Measurements from ENCODE around the gene SRRM2. TPM values are rescaled to one million over a fixed set of nuclear protein-coding genes. Genes with fewer than 3 reads are reported as not detected.

The SRRM2 gene
- total RNA-seq, 1 experiment from 2014 or later, result 49.9 TPM

DNA sequence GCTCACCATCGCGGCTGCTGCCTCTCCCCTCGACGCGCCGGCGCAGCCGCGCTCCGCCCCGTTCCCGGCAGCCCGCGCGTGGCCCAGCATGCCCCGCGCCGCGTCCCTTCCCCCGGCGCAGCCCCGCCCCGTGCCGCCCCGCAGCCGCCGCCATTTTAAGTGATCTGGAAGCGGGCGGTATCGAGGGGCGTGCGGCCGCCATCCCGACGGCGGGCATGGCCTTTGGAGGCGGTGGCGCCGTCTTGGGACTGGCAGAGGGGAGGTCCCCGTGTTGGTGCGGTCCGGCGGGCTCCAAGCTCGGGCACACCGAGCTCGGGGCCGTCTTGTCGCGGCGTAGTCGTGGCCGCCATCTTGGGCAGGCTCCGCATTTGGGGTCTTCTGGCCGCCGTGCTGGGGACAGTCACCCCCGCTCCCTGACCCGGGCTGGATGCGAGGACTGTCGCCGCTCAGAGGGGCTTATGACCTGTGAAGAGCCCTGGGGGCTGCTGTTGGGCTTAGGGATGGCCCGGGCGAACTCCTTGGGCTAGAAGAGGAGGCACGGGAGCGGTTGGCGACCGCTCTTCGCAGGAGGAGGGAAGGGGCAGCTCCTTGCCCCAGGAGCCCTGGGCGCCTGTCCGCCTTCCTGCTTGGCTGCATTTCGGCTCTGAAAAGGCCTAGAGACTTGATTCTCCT lies 24.9 kb downstream of the SRRM2 start, which contains the start of gene ELOB:
Gene ELOB (minus strand): TSS at position 50 of the 672 bp plus-strand sequence. CDS start 41 bp downstream, at position 9.
- DNase-seq (ENCODE audit: low read depth), result peak; percentile 82

DNA sequence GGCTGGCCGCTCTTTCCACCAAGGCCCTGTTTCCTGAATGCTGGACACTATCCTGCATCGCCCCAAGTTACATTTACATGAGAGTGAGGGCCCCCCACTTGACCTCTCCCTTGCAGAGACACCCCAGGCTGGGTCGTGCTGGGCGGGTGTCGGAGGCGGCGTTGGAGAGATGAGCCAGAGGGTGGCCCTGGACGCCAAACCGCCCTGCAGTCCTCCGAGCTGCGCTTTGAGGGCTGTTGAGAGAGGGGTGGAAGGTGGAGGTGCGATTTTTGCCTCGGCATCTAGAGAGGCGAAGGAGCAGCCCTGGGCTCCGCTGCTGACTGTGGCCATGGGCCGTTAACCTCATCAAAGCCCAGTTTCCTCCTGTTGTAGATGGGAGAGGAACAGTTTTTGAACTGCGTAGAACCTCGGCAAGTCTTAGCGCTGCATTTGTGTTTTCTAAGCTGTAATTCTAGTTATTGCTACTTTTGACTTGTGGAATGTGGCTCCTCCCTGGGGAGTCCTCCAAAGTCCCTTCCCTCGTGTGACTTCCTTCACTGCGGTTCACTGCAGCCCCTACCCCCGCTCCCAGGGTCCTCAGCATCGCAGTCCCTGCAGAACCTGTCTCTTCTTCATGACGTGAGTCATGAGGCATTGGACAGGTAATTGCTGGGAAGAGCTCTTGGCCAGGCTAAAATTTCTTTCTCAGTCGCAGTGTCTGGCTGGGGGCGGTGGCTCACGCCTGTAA lies 25.6 kb downstream of the SRRM2 start:
- no peak for DNase-seq (ENCODE audit: low read depth)

DNA sequence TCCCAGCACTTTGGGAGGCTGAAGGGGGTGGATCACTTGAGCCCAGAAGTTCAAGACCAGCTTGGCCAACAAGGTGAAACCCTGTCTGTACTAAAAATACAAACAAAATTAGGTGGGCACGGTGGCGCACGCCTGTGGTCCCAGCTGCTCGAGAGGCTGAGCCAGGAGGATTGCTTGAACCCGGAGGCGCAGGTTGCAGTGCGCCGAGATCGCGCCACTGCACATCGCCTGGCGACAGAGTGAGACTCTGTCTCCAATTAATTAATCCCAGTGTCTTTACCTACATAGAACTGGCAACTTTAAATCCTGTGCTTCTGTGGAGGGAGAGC lies 26.2 kb downstream of the SRRM2 start:
- DNase-seq (ENCODE audit: low read depth), result no peak

DNA sequence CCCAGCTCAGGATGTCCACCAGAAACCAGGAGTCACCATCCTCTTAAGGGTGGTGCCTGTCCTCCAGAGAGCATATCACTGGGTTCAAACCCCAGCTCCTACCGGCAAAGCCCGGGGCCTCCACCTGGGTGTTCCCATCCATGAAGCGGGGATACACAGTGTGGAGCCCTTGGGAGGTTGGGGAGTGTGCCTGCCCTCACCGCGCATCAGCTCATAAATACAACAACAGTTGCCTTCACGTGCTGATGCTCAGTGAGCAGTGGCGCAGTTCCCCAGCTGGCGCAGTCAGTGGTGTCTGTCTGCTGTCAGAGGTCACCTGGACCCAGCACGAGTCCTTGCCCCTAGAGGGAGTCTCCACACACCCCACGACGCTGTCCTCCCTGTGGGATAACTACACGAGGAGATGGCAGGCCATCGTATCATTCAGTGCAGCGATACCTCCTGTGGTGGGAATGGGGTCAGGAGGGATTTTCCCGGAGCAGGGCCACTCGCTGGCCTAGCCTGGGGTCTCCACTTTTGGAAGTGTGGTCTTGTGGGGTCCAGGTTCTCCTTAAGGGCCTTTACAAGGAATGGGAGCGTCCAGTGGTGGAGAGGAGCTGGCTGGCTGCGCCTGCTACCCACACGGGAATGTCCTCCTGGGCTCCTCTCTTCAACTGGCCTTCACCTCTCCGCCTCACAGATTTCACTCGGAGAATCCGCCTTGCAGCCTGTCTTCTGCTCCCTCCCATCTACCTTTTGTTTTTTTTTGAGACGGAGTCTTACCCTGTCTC lies 26.9 kb downstream of the SRRM2 start:
- DNase-seq (ENCODE audit: low read depth), result no peak

DNA sequence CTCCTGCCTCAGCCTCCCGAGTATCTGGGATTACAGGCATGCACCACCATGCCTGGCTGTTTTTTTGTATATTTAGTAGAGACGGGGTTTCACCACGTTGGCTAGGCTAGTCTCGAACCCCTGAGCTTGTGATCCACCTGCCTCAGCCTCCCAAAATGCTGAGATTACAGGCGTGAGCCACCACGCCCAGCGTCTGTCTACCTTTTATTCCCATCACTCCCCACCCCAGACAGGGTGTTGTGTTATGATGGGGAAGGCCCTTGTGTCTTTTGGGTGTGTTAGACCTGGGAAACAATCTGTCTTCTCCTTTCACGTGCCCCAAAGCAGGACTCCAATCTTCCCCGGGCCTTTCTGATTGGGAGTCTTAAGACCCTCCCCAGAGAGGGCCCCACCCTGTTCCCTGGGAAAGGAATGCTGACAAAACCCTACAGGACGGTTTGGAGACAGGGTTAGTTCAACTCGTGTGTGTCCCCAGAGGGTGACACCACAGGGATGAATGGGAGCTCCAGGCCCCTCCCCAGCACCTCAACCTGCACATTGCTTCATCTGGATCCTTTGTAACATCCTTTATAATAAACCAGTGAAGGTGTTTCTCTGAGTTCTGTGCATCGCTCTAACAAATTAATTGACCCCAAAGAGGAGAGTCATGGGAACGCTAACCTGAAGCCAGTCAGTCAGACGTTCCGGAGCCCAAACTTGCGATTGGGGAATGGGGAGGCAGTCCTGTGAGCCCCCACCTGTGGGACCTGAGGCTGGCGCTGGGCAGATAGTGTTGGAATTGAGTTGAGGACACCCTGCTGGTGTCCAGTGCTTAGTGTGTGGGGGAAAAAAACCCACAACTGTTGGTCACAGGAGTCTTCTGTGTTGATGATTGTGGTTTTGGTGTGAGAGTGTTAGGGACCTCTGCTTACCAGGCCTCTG lies 27.8 kb downstream of the SRRM2 start:
- no peak for DNase-seq (ENCODE audit: low read depth)

DNA sequence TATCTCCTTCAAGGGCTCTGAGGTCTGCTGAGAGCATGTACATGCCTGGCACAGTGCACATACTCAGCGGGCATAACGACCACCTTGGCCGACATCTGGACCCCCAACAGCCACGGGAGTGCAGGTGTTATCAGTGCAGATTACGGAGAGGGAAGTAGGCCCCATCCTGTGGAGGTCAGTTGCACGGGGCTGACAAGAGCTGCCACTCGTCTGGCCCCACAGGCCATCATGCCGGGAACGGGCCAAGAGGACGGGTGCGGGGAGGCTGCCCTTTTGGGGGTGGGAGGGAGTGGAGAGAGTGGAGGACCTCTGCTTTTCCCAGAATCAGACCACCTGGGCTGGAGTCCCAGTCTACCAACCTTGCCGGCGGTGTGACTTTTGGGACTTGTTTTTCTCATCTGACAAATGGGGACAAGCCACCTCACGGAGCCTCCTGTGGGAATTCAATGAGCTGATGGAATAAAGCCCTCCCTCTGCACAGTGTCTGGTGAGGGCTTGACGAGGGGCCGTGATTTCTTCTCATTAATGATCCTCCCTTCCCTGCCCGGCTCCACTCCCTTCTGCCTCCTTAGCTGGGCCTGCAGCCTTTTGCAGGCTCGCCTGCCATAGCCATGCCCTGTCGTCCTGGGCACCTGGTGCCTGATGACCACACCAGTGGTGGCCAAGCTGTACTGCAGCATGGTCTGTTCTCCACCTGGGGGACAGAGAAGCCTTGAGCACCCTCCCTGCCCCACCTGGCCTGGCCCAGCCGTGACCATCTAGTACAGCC lies 30.3 kb downstream of the SRRM2 start:
- no peak for DNase-seq (ENCODE audit: low read depth)

DNA sequence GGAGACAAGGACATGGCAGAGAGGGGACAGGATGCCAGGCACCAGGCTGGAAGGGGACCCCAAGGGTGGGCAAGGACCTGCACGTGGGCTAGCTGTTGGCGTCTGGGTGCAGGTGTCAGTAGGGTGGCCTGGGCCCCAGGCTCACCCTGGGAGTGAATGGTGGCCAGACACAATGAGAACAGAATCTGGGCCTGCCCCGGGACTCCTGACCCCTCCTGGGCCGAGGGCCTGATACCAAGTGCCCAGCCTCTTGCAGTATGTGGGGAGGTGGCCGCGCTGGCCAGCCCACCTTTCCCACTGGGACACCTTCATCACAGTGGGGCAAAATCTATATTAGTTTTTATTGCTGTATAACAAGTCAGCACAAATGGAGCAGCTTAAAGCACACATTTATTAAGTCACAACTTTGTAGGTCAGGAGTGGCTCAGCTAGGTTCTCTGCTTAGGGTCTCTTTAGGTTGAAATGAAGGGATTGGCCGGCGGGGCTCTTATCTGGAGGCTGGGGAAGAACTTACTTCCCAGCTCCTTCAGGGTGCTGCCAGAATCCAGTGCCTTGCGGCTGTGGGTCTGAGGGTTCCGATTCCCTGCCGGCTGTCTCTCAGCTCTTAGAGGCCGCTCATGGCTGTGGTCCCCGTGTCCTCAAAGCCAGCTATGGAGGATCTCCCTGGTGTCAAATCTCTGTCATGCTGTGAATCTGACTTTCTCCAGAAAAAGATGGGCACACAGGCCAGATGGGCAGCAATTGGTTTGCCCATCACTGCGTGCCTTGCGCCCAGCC lies 31.3 kb downstream of the SRRM2 start:
- DNase-seq (ENCODE audit: low read depth), result no peak

DNA sequence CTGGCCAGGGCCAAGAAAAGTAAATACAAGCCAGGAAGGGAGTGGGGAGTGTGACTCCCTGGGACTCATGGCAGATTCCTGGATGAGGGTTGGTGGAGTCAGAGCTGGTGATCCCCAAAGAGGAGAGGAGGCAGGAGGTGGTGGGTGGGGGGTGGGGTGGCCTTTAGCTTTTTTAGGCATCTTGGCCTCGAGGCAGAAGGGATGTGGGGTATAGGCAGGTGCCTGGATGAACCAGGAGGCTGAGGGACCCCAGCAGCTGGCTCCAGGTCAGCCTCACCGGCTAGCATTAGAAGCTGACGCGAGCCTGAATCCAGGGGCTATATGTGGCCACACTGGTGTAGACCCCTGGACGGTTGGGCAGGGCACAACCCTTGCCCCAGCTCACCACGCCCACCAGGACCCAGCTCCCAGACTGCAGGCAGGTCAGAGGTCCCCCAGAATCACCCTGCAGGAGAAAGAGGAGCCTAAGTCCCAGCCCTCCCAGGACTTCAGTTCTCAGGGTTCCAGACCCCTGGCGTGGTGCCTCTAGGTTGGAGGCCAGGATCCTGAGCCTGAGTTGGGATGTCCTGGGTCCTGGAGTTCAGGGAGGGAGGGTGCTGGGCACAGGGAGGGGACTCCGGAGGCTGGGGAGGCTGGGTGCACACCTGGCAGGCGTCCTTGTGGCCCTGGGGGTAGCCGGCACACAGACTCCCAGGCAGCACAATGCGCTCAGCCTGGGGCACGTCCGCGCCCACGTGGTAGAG lies 32.1 kb downstream of the SRRM2 start:
- no peak for DNase-seq (ENCODE audit: low read depth)

DNA sequence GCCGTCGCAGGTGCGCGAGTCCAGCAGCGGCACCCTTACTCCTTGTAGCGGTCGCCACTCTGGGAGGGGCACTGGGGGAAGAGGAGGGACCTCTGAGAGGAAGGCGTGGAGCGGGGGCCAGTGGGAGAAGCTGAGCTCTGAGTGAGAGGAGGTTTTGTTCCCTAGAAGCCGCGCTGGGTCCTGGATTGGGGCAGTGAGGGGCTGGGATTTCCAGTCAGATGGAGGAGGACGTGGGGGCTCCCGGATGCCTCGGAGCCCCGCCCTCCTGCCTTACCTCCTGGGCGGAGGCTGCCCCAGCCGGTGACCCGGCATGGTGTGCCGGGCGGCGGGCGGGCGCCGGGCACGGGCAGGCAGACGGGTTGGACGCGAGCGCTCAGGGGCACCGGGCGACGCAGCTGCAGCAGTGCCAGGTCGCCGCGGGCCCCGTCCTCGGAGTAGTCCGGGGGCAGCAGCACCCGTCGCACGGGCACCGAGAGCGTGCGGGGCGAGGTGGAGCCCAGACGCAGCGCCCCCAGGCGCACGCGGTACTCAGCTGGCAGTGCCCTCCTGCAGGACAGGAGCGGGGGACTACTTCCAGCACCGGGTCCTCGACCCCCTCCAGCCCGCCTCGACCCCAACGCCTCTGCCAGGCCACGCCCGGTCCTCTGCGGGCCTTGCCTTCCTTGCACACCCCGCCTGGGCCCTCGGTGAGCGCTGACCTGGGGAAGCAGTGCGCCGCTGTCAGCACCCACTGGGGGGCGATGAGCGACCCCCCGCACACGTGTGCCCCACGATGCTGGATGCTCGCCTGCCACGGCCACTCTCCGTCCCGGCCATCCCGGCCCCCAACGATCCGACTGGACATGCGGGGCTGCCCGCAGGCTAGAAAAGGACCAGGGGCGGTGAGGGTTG lies 32.9 kb downstream of the SRRM2 start:
- DNase-seq (ENCODE audit: low read depth), result no peak

DNA sequence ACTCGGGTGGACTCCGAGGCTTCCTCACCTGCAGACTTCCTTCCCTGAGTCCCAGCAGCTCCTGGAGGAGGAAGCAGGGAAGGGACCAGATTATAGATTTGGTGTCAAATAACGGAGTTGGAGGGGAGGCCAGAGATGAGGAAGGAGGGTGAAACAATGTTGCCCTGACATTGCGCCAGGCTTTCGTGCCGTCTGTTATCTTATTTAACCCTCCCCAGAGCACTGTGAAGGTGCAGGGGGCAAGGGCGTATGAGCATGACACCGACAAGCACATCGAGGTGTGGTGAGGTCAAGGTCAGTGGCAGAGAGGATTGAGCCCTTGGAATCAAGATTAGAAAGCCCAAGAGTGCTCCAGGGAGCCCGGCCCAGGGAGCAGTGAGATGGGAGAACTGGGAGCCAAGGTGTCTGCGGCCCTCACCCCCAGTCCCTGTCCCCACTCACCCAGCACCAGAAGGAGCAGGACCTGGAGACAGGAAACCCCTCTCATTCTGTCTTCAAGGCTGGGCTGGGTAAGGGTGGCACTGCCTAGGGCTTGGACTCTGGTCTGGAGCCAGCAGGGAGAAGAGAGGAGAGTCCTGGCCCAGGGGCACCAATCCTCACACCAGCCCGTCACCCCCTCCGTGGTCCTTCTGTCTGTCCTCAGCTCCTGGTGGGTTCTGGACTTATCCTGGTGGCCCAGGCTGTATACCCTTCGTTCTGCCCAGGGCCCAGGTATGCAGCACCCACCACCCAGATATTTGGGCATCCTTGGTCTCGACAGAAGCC lies 33.8 kb downstream of the SRRM2 start:
- no peak for DNase-seq (ENCODE audit: low read depth)

DNA sequence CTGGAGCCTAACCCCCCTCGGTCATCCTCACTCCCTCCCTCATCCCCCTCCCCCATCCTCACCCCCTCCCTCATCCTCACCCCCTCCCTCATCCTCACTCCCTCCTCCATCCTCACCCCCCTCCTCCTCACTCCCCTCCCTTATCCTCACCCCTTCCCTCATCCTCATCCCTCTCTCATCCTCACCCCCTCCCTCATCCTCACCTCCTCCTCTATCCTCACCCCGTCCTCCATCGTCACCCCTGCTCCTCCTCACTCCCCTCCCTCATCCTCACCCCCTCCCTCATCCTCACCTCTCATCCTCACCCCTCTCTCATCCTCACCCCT lies 34.4 kb downstream of the SRRM2 start:
- no peak for DNase-seq (ENCODE audit: low read depth)

DNA sequence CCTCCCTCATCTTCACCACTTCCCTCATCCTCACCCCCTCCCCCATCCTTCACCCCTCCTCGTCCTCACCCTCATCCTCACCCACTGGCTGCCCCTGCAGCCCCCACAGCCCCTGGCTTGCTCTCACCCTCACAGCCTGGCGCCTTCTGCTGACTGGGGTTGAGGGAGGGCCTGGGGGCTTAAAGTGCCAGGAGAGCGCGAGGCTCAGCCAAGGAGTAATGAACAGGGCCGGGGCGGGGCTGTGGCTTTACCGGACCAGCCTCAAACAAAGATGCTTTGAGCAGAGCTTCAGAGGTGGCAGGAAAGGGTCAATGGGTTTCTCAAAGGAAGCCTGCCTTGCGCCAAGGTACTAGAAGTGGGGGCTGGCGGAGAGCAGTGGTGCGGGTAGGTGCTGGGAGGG lies 35.0 kb downstream of the SRRM2 start, which contains the start of gene PRSS33:
Gene PRSS33 (minus strand): TSS at position 155 of the 400 bp plus-strand sequence. CDS start 1,013 bp downstream, outside the sequence.
- no peak for DNase-seq (ENCODE audit: low read depth)

DNA sequence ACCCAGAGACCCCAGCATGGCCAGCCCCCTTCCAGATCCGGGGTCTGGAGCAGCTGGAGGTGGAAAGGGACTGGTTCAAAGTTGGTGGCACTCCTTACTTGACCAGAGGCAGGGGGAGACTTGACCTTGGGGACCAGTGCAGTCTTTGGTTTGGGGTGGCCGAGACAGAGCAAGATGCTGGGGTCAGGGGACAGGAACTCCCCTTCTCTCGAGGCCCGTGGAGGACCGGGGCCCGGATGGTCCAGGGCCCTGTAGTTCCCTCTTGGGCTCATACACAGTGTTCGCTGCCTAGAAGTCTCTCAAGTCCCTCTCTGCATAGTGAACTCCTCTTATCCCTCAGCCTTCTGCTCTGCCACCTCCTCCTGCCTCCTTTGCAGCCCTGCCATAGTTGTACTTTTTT lies 35.5 kb downstream of the SRRM2 start:
- no peak for DNase-seq (ENCODE audit: low read depth)

DNA sequence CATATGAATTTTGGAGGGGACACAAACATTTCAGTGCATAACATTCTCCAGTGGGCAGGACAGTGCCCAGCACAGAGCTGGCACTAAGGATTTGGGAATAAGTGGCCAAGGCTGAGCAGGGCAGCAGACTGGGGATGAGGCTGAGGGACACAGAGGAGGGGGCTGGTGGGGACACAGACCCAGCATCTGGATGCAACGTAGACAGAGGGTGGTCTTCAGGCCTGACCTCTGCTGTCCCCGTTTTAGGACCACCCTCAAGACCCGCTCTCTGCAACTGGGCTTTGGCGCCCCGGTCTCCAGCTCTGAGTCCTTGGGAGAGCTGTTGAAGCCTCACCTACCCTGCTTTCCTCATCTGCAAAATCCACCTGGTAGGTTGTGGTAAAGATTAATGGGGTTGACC lies 38.2 kb downstream of the SRRM2 start:
- no peak for DNase-seq (ENCODE audit: low read depth)

DNA sequence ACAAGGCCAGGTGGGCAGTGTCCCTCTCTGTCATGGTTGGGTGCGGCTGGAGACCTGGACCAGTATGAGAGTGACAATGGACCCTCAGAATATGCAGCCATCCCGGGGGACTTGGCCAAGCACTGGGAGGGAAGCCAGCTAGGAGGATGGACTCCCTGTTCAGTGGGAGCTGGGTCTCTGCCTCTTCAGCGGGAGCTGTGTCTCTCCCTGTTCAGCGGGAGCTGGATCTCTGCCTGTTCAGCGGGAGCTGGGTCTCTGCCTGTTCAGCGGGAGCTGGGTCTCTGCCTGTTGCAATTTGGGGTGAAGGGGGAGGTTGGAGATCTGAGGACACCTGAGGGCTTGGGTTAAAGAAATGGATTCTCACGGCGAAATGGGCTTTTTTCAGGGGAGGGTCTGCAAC lies 38.7 kb downstream of the SRRM2 start:
- no peak for DNase-seq (ENCODE audit: low read depth)

DNA sequence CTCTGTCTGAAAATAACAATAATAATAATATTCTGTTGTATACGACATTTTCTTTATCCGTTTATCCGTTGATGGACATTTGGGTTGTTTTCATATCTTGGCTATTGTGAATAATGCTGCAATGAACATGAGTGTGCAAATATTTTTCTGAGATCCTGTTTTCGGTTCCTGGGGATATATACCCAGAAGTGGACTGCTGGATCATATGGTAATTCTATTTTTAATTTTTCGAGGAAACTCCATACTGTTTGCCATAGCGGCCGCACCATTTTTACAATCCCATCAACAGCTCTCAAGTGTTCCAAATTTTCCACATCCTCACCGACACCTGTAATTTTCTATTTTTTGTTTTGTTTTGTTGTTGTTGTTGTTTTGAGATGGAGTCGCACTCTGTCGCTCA lies 40.5 kb downstream of the SRRM2 start:
- DNase-seq (ENCODE audit: low read depth), result no peak

DNA sequence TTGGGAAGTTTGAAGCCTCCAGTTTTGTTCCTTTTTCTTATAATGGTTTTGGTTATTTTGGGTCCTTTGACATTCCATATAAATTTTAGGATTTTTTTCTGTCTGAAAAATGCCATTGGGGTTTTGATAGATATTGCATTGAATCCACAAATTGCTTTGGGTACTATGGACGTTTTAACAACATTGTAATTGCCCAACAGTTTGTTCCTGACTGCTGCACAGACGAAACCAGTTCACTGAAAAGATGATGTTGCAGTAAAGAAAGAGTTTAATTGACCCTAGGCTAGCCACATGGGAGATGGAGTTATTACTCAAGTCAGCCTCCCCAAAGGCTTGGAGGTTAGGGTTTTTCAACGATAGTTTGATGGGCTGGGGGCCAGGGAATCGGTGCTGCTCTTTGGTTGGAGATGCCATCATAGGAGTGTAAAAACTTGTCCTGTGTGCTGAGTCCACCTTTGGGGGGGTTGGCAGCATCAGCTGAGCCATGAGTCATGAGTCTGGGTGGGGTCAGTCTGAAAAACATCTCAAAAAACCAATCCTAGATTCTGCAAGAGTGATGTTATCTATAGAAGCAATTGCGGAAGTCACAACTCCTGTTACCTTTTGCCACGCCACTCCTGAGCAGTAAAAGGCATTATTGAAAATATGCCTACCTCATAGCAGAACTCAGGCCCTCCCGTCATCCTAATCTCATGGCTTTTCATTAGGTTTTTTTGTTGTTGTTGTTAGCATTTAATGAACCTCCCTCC lies 43.1 kb downstream of the SRRM2 start:
- DNase-seq (ENCODE audit: low read depth), result peak; percentile 21
